Amniotic stem cell (primary cell): Measurements from ENCODE around the gene PHF23.

ENCODE experiments used
- DNase-seq: peaks from one replicate; lab custom pipeline; 2025; lab: John Stamatoyannopoulos, UW

PHF23 gene

DNA sequence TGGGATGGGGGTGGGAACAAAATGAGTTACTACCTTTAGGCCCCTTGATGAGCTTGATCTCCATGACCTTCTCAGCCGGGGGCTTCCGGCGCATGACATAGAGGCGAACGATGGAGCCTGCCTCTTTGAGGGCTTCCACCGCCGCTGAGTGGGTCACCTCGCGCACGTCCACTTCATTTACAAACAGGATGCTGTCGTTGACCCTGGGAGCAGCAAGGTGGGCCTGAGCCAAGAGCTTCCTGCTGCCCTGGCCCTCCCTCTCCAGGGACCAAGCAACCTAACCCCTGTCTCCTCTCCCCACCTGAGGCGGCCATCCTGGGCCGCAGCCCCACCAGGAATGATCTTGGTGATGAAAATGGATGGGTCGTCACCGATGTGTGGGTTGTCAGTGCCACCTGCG, 35.9 kb downstream of the PHF23 start:
- DNase-seq: no peak

- no peak for DNase-seq
These were observed 42.4 kb downstream of the PHF23 start for GRCh38 chr17:7196651-7197401.

- no peak for DNase-seq
These were observed 43.3 kb downstream of the PHF23 start for GRCh38 chr17:7195971-7196370.

- no peak for DNase-seq
These were observed 46.9 kb downstream of the PHF23 start for GRCh38 chr17:7192271-7192937.

- DNase-seq: peak; percentile 9
These were observed 47.5 kb downstream of the PHF23 start for GRCh38 chr17:7191571-7192270.

- DNase-seq: no peak
These were observed 48.2 kb downstream of the PHF23 start for GRCh38 chr17:7191069-7191468.

GRCh38 chr17:7190276-7190917, 48.9 kb downstream of the PHF23 start:
- DNase-seq: no peak

DNA sequence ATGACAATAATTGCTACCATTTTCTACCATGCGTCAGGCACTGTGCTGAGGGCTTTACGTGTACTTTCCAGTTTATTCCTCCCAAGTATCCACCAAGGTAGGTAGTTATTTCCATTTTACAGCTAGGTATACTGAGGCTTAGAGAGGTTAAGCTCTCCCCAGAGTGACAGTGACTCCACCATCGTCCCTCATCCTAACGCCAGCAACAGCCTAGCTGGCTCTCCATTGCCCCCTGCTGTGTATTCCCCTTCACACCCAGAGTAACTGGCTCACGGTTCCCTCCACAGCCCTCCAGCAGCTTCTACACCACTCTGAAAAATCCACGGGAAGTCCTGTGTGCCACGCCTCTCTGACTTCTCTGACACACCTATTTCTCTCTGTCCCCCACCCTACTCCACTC, 53.0 kb downstream of the PHF23 start:
- no peak for DNase-seq
